SU-DHL-6 (cell line): ENCODE measurements around the gene ATP2B2.

Experiments
- H2AFZ ChIP-seq: fragments of 200-600 bp; sonication (generic); 2 replicates; pipeline ENCODE4 v1.6.1; 2014; ENCODE audit warnings: low read depth, mild to moderate bottlenecking, moderate library complexity, mixed read lengths, antibody characterized with exemption, low read length; ENCODE audit not compliant: severe bottlenecking
- H3F3A ChIP-seq: fragments of 200-600 bp; shearing (Covaris generic); 2 replicates; pipeline ENCODE4 v1.6.0; 2016; ENCODE audit warnings: antibody characterized with exemption, mild to moderate bottlenecking; ENCODE audit not compliant: insufficient read depth
- H3K27ac ChIP-seq: fragments of 200-600 bp; sonication (generic); 2 replicates; pipeline ENCODE4 v1.5.1; 2016; ENCODE audit warnings: low read depth, mild to moderate bottlenecking, low read length, moderate library complexity, mixed read lengths
- H3K27me3 ChIP-seq: fragments of 200-600 bp; sonication (generic), shearing (Covaris generic); 2 replicates; pipeline ENCODE4 v1.6.0; 2014; ENCODE audit warnings: mild to moderate bottlenecking, low read length
- H3K36me3 ChIP-seq: fragments of 200-600 bp; sonication (generic); 2 replicates; pipeline ENCODE4 v1.6.1; 2014; ENCODE audit warnings: mild to moderate bottlenecking, low read length, mixed read lengths
- H3K4me2 ChIP-seq: fragments of 300-600, 200-600 bp; shearing (Covaris generic), sonication (generic); 2 replicates; pipeline ENCODE4 v1.6.0; 2014; ENCODE audit warnings: low read length, low read depth, mild to moderate bottlenecking; ENCODE audit not compliant: poor library complexity, severe bottlenecking
- H3K4me3 ChIP-seq: fragments of 200-600 bp; sonication (generic); 2 replicates; pipeline ENCODE4 v1.5.1; 2014; ENCODE audit warnings: antibody characterized with exemption, low read length, mild to moderate bottlenecking, mixed read lengths; ENCODE audit not compliant: insufficient read depth, poor library complexity, severe bottlenecking
- H3K79me2 ChIP-seq: fragments of 200-600 bp; sonication (generic); 2 replicates; pipeline ENCODE4 v1.6.1; 2014; ENCODE audit warnings: mild to moderate bottlenecking, low read length, moderate library complexity; ENCODE audit not compliant: insufficient read depth
- H3K9ac ChIP-seq: fragments of 200-600 bp; sonication (generic); 2 replicates; pipeline ENCODE4 v1.7.0; 2014; ENCODE audit warnings: mild to moderate bottlenecking, low read length
- H3K9me2 ChIP-seq: fragments of 200-600 bp; sonication (generic); replicated peaks from 2 replicates; pipeline ENCODE4 v1.6.1; 2014; ENCODE audit warnings: low read length; ENCODE audit not compliant: insufficient read depth
- H3K9me3 ChIP-seq: fragments of 200-600 bp; sonication (generic); 2 replicates; pipeline ENCODE4 v1.6.1; 2014; ENCODE audit warnings: low read length, mixed read lengths; ENCODE audit not compliant: insufficient read depth
- H4K20me1 ChIP-seq: fragments of 200-600 bp; sonication (generic); 2 replicates; pipeline ENCODE4 v1.6.1; 2014; ENCODE audit warnings: low read depth, mild to moderate bottlenecking, antibody characterized with exemption, low read length, moderate library complexity, mixed read lengths
- EZH2phosphoT487 ChIP-seq: fragments of 200-600 bp; sonication (generic), shearing (Covaris generic); conservative IDR thresholded peaks from 2 replicates; pipeline ENCODE4 v1.6.1; 2018; ENCODE audit warnings: mild to moderate bottlenecking, antibody characterized with exemption, low read length, moderate library complexity, mixed read lengths
- TF ChIP-seq, protein P1 (sequence below): fragments of 200-600 bp; sonication (generic); IDR thresholded peaks from one replicate; pipeline ENCODE4 v1.5.1; 2017; ENCODE audit warnings: antibody characterized with exemption, mild to moderate bottlenecking, low read length, moderate library complexity; ENCODE audit not compliant: insufficient read depth, poor library complexity, severe bottlenecking

Gene ATP2B2

DNA sequence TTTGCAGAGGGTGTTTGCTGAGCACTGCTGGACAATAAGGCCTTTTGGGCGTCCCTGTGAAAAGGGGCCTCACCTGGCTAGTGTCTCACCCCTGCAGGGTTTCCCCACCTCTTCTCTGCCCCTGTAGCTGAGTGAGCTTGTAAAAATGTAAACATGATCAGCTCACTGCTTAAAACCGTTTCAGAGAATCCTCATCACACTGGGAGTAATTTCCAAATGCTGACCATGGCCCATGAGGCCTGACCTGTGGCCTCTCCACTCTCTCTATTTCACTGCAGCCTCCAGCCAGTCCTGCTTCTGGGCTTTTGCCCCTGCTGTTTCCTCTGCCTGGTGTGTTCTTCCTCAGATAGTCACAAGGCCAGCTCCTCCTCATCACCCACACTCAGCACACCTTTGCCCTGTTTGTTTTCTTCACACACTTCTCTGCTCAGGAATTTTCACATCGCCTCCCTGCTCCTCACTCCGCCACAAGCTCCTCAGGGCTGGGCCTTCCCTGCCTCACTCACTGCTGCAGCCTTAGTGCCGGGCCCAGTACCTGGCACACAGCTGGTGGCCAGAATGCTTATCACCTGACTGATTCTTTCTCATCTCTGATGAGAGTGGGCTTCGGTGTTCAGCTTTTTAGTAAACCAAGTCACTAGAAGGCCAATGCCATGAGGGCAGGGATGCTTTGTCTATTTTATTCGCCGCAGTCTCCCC lies 105.2 kb downstream of the ATP2B2 start:
- H3K27me3 ChIP-seq, result no peaks in the 10 kb centered on the region
- H3K36me3 ChIP-seq, result no peaks in the 10 kb centered on the region
- H3K9me2 ChIP-seq, result no peaks in the 10 kb centered on the region
- H3F3A ChIP-seq, result peaks cover 12% of the 10 kb centered on the region; the same call in 1 of the 2 replicates
- H3K27ac ChIP-seq, result no peak overlapping the region
- no peak overlapping the region for H3K4me2 ChIP-seq
- no peaks in the 10 kb centered on the region for H4K20me1 ChIP-seq
- no peaks in the 10 kb centered on the region for H3K9me3 ChIP-seq
- H2AFZ ChIP-seq, result no peak overlapping the region
- no peaks in the 10 kb centered on the region for H3K79me2 ChIP-seq
- H3K4me3 ChIP-seq, result no peak overlapping the region
- no peak overlapping the region for H3K9ac ChIP-seq
- TF ChIP-seq, protein P1, sequence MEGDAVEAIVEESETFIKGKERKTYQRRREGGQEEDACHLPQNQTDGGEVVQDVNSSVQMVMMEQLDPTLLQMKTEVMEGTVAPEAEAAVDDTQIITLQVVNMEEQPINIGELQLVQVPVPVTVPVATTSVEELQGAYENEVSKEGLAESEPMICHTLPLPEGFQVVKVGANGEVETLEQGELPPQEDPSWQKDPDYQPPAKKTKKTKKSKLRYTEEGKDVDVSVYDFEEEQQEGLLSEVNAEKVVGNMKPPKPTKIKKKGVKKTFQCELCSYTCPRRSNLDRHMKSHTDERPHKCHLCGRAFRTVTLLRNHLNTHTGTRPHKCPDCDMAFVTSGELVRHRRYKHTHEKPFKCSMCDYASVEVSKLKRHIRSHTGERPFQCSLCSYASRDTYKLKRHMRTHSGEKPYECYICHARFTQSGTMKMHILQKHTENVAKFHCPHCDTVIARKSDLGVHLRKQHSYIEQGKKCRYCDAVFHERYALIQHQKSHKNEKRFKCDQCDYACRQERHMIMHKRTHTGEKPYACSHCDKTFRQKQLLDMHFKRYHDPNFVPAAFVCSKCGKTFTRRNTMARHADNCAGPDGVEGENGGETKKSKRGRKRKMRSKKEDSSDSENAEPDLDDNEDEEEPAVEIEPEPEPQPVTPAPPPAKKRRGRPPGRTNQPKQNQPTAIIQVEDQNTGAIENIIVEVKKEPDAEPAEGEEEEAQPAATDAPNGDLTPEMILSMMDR, result no peak
- no peak for TF ChIP-seq EZH2phosphoT487

DNA sequence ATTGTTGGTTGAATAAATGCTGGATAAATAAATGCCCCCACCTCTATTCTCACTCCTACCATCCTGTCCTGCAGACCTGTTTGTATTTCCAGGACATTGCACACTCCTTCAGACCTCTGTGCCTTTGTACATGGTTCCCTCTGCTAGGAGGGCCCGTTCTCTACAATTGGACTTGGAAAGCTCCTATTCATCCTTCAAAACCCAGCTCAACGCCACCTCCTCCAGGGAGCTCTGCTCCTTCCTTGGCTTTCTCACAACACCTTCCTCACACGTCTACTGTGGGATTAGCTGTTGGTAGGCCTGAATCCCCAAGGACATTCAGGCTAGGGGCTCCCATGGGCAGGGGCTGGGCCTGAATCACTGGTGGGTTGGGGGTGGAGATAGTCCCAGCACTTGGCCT lies 105.8 kb downstream of the ATP2B2 start:
- peaks cover 15% of the 10 kb centered on the region; the same call in 1 of the 2 replicates for H3F3A ChIP-seq
- H3K79me2 ChIP-seq, result no peaks in the 10 kb centered on the region
- TF ChIP-seq, protein P1, result no peak
- TF ChIP-seq EZH2phosphoT487, result no peak
- no peaks in the 10 kb centered on the region for H3K9me3 ChIP-seq
- H3K9me2 ChIP-seq, result no peaks in the 10 kb centered on the region
- no peak overlapping the region for H2AFZ ChIP-seq
- no peak overlapping the region for H3K4me3 ChIP-seq
- H3K27me3 ChIP-seq, result no peaks in the 10 kb centered on the region
- no peak overlapping the region for H3K9ac ChIP-seq
- no peaks in the 10 kb centered on the region for H3K36me3 ChIP-seq
- no peaks in the 10 kb centered on the region for H4K20me1 ChIP-seq
- no peak overlapping the region for H3K27ac ChIP-seq
- no peak overlapping the region for H3K4me2 ChIP-seq

GRCh38 chr3:10398341-10398740 lies 107.0 kb downstream of the ATP2B2 start:
- H3F3A ChIP-seq, result peaks cover 15% of the 10 kb centered on the region; the same call in 1 of the 2 replicates

More at GRCh38 chr3:10398341-10398740, 107.0 kb downstream of the ATP2B2 start:
- Histone ChIP-seq H4K20me1 (no peaks in the 10 kb centered on the region), H3K9ac (no peak overlapping the region), H3K4me2 (no peak overlapping the region), H3K79me2 (no peaks in the 10 kb centered on the region), H3K27me3 (no peaks in the 10 kb centered on the region), H3K9me3 (no peaks in the 10 kb centered on the region), H3K27ac (no peak overlapping the region), H3K36me3 (no peaks in the 10 kb centered on the region), H3K4me3 (no peak overlapping the region), H3K9me2 (no peaks in the 10 kb centered on the region), H2AFZ (no peak overlapping the region)
- TF ChIP-seq EZH2phosphoT487, result no peak
- TF ChIP-seq, protein P1, result no peak
